Measurements from ENCODE around the gene PA2G4.

Gene PA2G4

GRCh38 chr12:56127888-56128669 lies 23.7 kb downstream of the PA2G4 start, which contains the start of gene ESYT1:
Gene ESYT1 (plus strand): TSS chr12:56128267. CDS start chr12:56128320, 53 bp downstream.
- Histone ChIP-seq H3K4me2 (ENCODE audit: low read length) (peak within 1 kb of the TSS; percentile 93), H3K9me3 (ENCODE audit: control insufficient read depth, insufficient read depth, low read length) (peaks cover 5% of the 10 kb centered on the region; the same call in 1 of the 2 replicates), H3K36me3 (ENCODE audit: control insufficient read depth, low read length) (peaks cover 29% of the 10 kb centered on the region), H3K4me1 (ENCODE audit: control insufficient read depth, low read length) (peaks cover 54% of the 10 kb centered on the region), H3K27ac (ENCODE audit: low read depth, low read length) (peak within 1 kb of the TSS; percentile 82), H3K79me2 (ENCODE audit: control insufficient read depth, low read length) (peaks cover 40% of the 10 kb centered on the region), H3K4me3 (ENCODE audit: low read length) (peak within 1 kb of the TSS; percentile 90), H3K9me2 (replicated peaks; ENCODE audit: control insufficient read depth, low read length) (no peaks in the 10 kb centered on the region), H3K27me3 (ENCODE audit: control insufficient read depth, low read length) (no peaks in the 10 kb centered on the region), H3F3A (ENCODE audit: control insufficient read depth, insufficient read depth) (peaks cover 28% of the 10 kb centered on the region), H4K20me1 (ENCODE audit: control insufficient read depth, insufficient read depth, low read depth, low read length) (no peaks in the 10 kb centered on the region)
- no peak for TF ChIP-seq CTCF (IDR thresholded peaks at IDR 0.05; ENCODE audit: low read depth, low read length, poor library complexity, severe bottlenecking)
- no peak for TF ChIP-seq EZH2phosphoT487 (IDR thresholded peaks at IDR 0.05; ENCODE audit: borderline replicate concordance, low read length)

- H3K4me2 ChIP-seq (ENCODE audit: low read length), result peak overlapping the region; percentile 85
- H3F3A ChIP-seq (ENCODE audit: control insufficient read depth, insufficient read depth), result peaks cover 28% of the 10 kb centered on the region
- TF ChIP-seq CTCF (IDR thresholded peaks at IDR 0.05; ENCODE audit: low read depth, low read length, poor library complexity, severe bottlenecking), result no peak
- no peak for TF ChIP-seq EZH2phosphoT487 (IDR thresholded peaks at IDR 0.05; ENCODE audit: borderline replicate concordance, low read length)
- no peaks in the 10 kb centered on the region for H3K27me3 ChIP-seq (ENCODE audit: control insufficient read depth, low read length)
- peaks cover 40% of the 10 kb centered on the region for H3K79me2 ChIP-seq (ENCODE audit: control insufficient read depth, low read length)
- no peaks in the 10 kb centered on the region for H3K9me2 ChIP-seq (replicated peaks; ENCODE audit: control insufficient read depth, low read length)
- H3K36me3 ChIP-seq (ENCODE audit: control insufficient read depth, low read length), result peaks cover 36% of the 10 kb centered on the region
- H3K4me1 ChIP-seq (ENCODE audit: control insufficient read depth, low read length), result peaks cover 52% of the 10 kb centered on the region
- H4K20me1 ChIP-seq (ENCODE audit: control insufficient read depth, insufficient read depth, low read depth, low read length), result no peaks in the 10 kb centered on the region
- H3K9me3 ChIP-seq (ENCODE audit: control insufficient read depth, insufficient read depth, low read length), result peaks cover 5% of the 10 kb centered on the region; the same call in 1 of the 2 replicates
- peak overlapping the region; percentile 90 for H3K4me3 ChIP-seq (ENCODE audit: low read length)
- H3K27ac ChIP-seq (ENCODE audit: low read depth, low read length), result peak overlapping the region; percentile 53
Observed at GRCh38 chr12:56128670-56129205, 24.4 kb downstream of the PA2G4 start.

DNA sequence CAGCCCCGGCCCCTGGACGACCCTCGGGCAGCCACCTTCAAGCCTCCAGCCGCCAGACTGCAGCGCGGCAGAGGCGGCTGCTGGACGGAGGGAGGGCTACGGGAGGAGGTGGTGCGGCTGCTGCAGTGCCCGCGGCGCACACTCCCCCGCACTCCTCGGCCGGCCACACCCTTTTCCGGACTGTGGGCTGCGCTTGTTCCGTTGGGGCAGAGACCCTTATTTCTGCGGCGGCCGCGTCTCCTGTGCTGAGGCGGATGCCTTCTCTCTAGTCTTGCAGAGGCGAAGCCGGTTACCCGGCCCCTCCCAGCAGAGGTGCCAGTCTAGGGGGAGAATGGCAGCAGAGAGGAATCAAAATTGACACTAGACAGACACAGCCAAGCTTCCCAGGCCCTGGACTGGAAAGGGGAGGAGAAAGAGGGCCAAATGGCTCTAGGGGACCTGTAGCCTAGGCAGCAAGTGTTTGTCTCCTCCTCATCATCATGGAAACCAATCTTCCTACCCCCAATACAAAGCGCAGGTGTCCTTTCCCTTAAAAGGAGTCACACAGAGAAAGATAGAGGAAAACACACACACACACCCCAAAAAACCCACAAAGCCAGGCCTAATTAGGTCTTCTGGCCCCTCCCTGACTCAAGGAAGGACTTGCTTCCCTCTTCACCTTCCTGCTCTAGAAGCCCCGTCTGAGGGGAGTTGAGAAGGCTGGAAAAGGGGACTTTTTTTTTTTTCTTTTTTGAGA lies 25.0 kb downstream of the PA2G4 start:
- H3F3A ChIP-seq (ENCODE audit: control insufficient read depth, insufficient read depth), result peaks cover 23% of the 10 kb centered on the region
- TF ChIP-seq CTCF (IDR thresholded peaks at IDR 0.05; ENCODE audit: low read depth, low read length, poor library complexity, severe bottlenecking) (no peak), EZH2phosphoT487 (IDR thresholded peaks at IDR 0.05; ENCODE audit: borderline replicate concordance, low read length) (no peak)
- peak overlapping the region; percentile 53 for H3K27ac ChIP-seq (ENCODE audit: low read depth, low read length)
- H3K9me3 ChIP-seq (ENCODE audit: control insufficient read depth, insufficient read depth, low read length), result peaks cover 5% of the 10 kb centered on the region; the same call in 1 of the 2 replicates
- H3K4me2 ChIP-seq (ENCODE audit: low read length), result peak overlapping the region; percentile 85
- H3K4me3 ChIP-seq (ENCODE audit: low read length), result peak overlapping the region; percentile 90
- peaks cover 35% of the 10 kb centered on the region for H3K79me2 ChIP-seq (ENCODE audit: control insufficient read depth, low read length)
- H3K4me1 ChIP-seq (ENCODE audit: control insufficient read depth, low read length), result peaks cover 46% of the 10 kb centered on the region
- peaks cover 42% of the 10 kb centered on the region for H3K36me3 ChIP-seq (ENCODE audit: control insufficient read depth, low read length)
- H3K9me2 ChIP-seq (replicated peaks; ENCODE audit: control insufficient read depth, low read length), result no peaks in the 10 kb centered on the region
- no peaks in the 10 kb centered on the region for H4K20me1 ChIP-seq (ENCODE audit: control insufficient read depth, insufficient read depth, low read depth, low read length)
- no peaks in the 10 kb centered on the region for H3K27me3 ChIP-seq (ENCODE audit: control insufficient read depth, low read length)
